Measurements from ENCODE around the gene ABCG1.

Gene ABCG1

GRCh38 chr21:42306366-42307035, 87.6 kb downstream of the ABCG1 start:
- H3K27ac ChIP-seq (ENCODE audit: low read depth, low read length, poor library complexity, severe bottlenecking): no peak overlapping the region
- H3K9ac ChIP-seq (ENCODE audit: low read length): no peak overlapping the region
- no peak overlapping the region for H3K4me3 ChIP-seq (ENCODE audit: low read depth, low read length, poor library complexity, severe bottlenecking)
- H3K79me2 ChIP-seq (ENCODE audit: insufficient read depth, low read length): no peaks in the 10 kb centered on the region
- no peaks in the 10 kb centered on the region for H3F3A ChIP-seq (ENCODE audit: insufficient read depth, low read length)
- no peaks in the 10 kb centered on the region for H4K20me1 ChIP-seq (ENCODE audit: insufficient read depth, low read length)
- no peaks in the 10 kb centered on the region for H3K36me3 ChIP-seq (ENCODE audit: insufficient read depth, low read length)
- peaks cover 13% of the 10 kb centered on the region; the same call in 1 of the 2 replicates for H3K27me3 ChIP-seq (ENCODE audit: insufficient read depth, low read length)
- H3K4me1 ChIP-seq (ENCODE audit: insufficient read depth, low read length, severe bottlenecking): no peaks in the 10 kb centered on the region
- no peaks in the 10 kb centered on the region for H3K9me2 ChIP-seq (ENCODE audit: low read depth, low read length)
- H3K9me3 ChIP-seq (ENCODE audit: low read length): no peaks in the 10 kb centered on the region
- H2AFZ ChIP-seq (ENCODE audit: low read length): no peak overlapping the region
- TF ChIP-seq CTCF (IDR thresholded peaks at IDR 0.05; ENCODE audit: low read length): no peak
- no peak for TF ChIP-seq EZH2 (IDR thresholded peaks at IDR 0.05; ENCODE audit: borderline replicate concordance, low read length)
- H3K4me2 ChIP-seq (ENCODE audit: low read length): no peak overlapping the region

- H3F3A ChIP-seq (ENCODE audit: insufficient read depth, low read length): no peaks in the 10 kb centered on the region
- H3K9ac ChIP-seq (ENCODE audit: low read length): no peak overlapping the region
- TF ChIP-seq EZH2 (IDR thresholded peaks at IDR 0.05; ENCODE audit: borderline replicate concordance, low read length) (no peak), CTCF (IDR thresholded peaks at IDR 0.05; ENCODE audit: low read length) (no peak)
- no peak overlapping the region for H2AFZ ChIP-seq (ENCODE audit: low read length)
- no peaks in the 10 kb centered on the region for H3K36me3 ChIP-seq (ENCODE audit: insufficient read depth, low read length)
- no peaks in the 10 kb centered on the region for H4K20me1 ChIP-seq (ENCODE audit: insufficient read depth, low read length)
- no peaks in the 10 kb centered on the region for H3K79me2 ChIP-seq (ENCODE audit: insufficient read depth, low read length)
- no peaks in the 10 kb centered on the region for H3K9me2 ChIP-seq (ENCODE audit: low read depth, low read length)
- no peak overlapping the region for H3K4me2 ChIP-seq (ENCODE audit: low read length)
- no peaks in the 10 kb centered on the region for H3K4me1 ChIP-seq (ENCODE audit: insufficient read depth, low read length, severe bottlenecking)
- H3K4me3 ChIP-seq (ENCODE audit: low read depth, low read length, poor library complexity, severe bottlenecking): no peak overlapping the region
- no peak overlapping the region for H3K27ac ChIP-seq (ENCODE audit: low read depth, low read length, poor library complexity, severe bottlenecking)
- H3K9me3 ChIP-seq (ENCODE audit: low read length): no peaks in the 10 kb centered on the region
- peaks cover 11% of the 10 kb centered on the region; the same call in 1 of the 2 replicates for H3K27me3 ChIP-seq (ENCODE audit: insufficient read depth, low read length)
Observed at GRCh38 chr21:42307106-42307505, 88.2 kb downstream of the ABCG1 start.

GRCh38 chr21:42308161-42308913, 89.4 kb downstream of the ABCG1 start:
- Histone ChIP-seq H3K4me2 (ENCODE audit: low read length) (no peak overlapping the region), H3K27ac (ENCODE audit: low read depth, low read length, poor library complexity, severe bottlenecking) (no peak overlapping the region), H2AFZ (ENCODE audit: low read length) (no peak overlapping the region), H3F3A (ENCODE audit: insufficient read depth, low read length) (no peaks in the 10 kb centered on the region), H3K4me3 (ENCODE audit: low read depth, low read length, poor library complexity, severe bottlenecking) (no peak overlapping the region), H3K9me2 (ENCODE audit: low read depth, low read length) (no peaks in the 10 kb centered on the region), H3K4me1 (ENCODE audit: insufficient read depth, low read length, severe bottlenecking) (no peaks in the 10 kb centered on the region), H3K79me2 (ENCODE audit: insufficient read depth, low read length) (no peaks in the 10 kb centered on the region), H3K9ac (ENCODE audit: low read length) (no peak overlapping the region), H3K27me3 (ENCODE audit: insufficient read depth, low read length) (peaks cover 6% of the 10 kb centered on the region; the same call in 1 of the 2 replicates), H3K9me3 (ENCODE audit: low read length) (no peaks in the 10 kb centered on the region), H4K20me1 (ENCODE audit: insufficient read depth, low read length) (no peaks in the 10 kb centered on the region), H3K36me3 (ENCODE audit: insufficient read depth, low read length) (no peaks in the 10 kb centered on the region)
- TF ChIP-seq CTCF (IDR thresholded peaks at IDR 0.05; ENCODE audit: low read length): no peak
- no peak for TF ChIP-seq EZH2 (IDR thresholded peaks at IDR 0.05; ENCODE audit: borderline replicate concordance, low read length)

All from OCI-LY1 (cell line).